Measurements from ENCODE around the gene ERI3.

DNA sequence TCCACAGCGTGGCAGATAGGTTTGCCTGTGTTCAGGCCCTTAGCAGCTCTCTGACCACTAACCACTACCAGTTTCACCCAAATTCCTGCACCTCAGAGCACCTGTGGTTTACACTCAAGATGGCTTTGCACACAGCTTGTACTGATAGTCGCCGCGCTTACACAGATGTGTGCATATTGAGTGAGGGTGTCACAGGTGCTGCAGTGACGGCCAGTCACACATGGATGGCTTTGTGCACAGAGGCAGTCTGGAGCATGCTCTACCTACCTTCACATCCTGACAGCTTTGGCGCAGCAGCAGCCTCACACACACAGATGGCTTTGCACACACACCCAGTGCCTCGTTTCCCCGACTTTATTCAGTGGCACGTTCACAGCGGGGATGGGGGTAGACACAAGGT, 134.3 kb downstream of the ERI3 start:
- TF ChIP-seq, protein P1, sequence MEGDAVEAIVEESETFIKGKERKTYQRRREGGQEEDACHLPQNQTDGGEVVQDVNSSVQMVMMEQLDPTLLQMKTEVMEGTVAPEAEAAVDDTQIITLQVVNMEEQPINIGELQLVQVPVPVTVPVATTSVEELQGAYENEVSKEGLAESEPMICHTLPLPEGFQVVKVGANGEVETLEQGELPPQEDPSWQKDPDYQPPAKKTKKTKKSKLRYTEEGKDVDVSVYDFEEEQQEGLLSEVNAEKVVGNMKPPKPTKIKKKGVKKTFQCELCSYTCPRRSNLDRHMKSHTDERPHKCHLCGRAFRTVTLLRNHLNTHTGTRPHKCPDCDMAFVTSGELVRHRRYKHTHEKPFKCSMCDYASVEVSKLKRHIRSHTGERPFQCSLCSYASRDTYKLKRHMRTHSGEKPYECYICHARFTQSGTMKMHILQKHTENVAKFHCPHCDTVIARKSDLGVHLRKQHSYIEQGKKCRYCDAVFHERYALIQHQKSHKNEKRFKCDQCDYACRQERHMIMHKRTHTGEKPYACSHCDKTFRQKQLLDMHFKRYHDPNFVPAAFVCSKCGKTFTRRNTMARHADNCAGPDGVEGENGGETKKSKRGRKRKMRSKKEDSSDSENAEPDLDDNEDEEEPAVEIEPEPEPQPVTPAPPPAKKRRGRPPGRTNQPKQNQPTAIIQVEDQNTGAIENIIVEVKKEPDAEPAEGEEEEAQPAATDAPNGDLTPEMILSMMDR (IDR thresholded peaks at IDR 0.05) = no peak
- TF ChIP-seq POLR2A (IDR thresholded peaks at IDR 0.05) = no peak
